GM21737 (cell line): ENCODE measurements around the gene LIFR.

Experiments
- ATAC-seq: cut with Tn5 transposase; IDR thresholded peaks from one replicate; pipeline ENCODE4 v1.9.1; 2021; ENCODE audit warnings: mild to moderate bottlenecking, moderate library complexity; ENCODE audit not compliant: unreplicated experiment

LIFR gene

GRCh38 chr5:38551030-38552017 is 5.1 kb downstream of the LIFR start:
- ATAC-seq: no peak

GRCh38 chr5:38548064-38548759 is 8.2 kb downstream of the LIFR start:
- no peak for ATAC-seq

- no peak for ATAC-seq
These were observed 9.2 kb downstream of the LIFR start for GRCh38 chr5:38547257-38547656.

- ATAC-seq: no peak
These were observed 9.7 kb downstream of the LIFR start for GRCh38 chr5:38546691-38547146.

GRCh38 chr5:38543886-38544285 is 12.6 kb downstream of the LIFR start:
- ATAC-seq: no peak

- no peak for ATAC-seq
These were observed 13.4 kb downstream of the LIFR start for GRCh38 chr5:38543074-38543473.

GRCh38 chr5:38541174-38541725 is 15.2 kb downstream of the LIFR start:
- ATAC-seq: no peak

- no peak for ATAC-seq
These were observed 16.1 kb downstream of the LIFR start for GRCh38 chr5:38540314-38540713.

GRCh38 chr5:38538161-38538560 is 18.3 kb downstream of the LIFR start:
- ATAC-seq: no peak

GRCh38 chr5:38537505-38537904 is 18.9 kb downstream of the LIFR start:
- ATAC-seq: no peak

- ATAC-seq: no peak
These were observed 19.5 kb downstream of the LIFR start for GRCh38 chr5:38536968-38537367.

- ATAC-seq: no peak
These were observed 20.6 kb downstream of the LIFR start for GRCh38 chr5:38535845-38536244.

- no peak for ATAC-seq
These were observed 21.1 kb downstream of the LIFR start for GRCh38 chr5:38535248-38535750.

GRCh38 chr5:38534156-38534453 is 22.3 kb downstream of the LIFR start:
- ATAC-seq: no peak

- ATAC-seq: no peak
These were observed 22.9 kb downstream of the LIFR start for GRCh38 chr5:38533286-38534155.

GRCh38 chr5:38532165-38532669 is 24.2 kb downstream of the LIFR start:
- no peak for ATAC-seq

GRCh38 chr5:38531518-38531917 is 24.9 kb downstream of the LIFR start:
- no peak for ATAC-seq

GRCh38 chr5:38529955-38530646 is 26.3 kb downstream of the LIFR start:
- ATAC-seq: no peak

- no peak for ATAC-seq
These were observed 28.2 kb downstream of the LIFR start for GRCh38 chr5:38528162-38528703.

- no peak for ATAC-seq
These were observed 29.0 kb downstream of the LIFR start for GRCh38 chr5:38527475-38527874.
